Measurements from ENCODE around the gene MRTFB.

Gene MRTFB

GRCh38 chr16:14315683-14316320, 244.7 kb downstream of the MRTFB start:
- DNase-seq = no peak

Measured in stimulated activated CD4-positive, alpha-beta T cell treated with anti-CD3 and anti-CD28 coated beads, Interleukin-1b, Interleukin-23, amount 100 ng/mL, for 48 hours (primary cell).